Ectodermal cell (in vitro differentiated cells): ENCODE data around the gene ZDHHC11B.
"Not testable (repeated sequence)": the region's sequence is repeated elsewhere in the genome, so short reads cannot be mapped to it uniquely, and the experiment has no call there.

Experiments
- H3K27ac ChIP-seq: 2 replicates; pipeline ENCODE4 v1.7.0; 2013; ENCODE audit warnings: mild to moderate bottlenecking, low read depth, low read length; ENCODE audit not compliant: insufficient read depth, poor library complexity, severe bottlenecking
- H3K27me3 ChIP-seq: 2 replicates; pipeline ENCODE4 v1.7.0; 2013; ENCODE audit warnings: mild to moderate bottlenecking, low read length; ENCODE audit not compliant: insufficient read depth, control insufficient read depth, poor library complexity, severe bottlenecking
- H3K36me3 ChIP-seq: one replicate; pipeline ENCODE4 v1.7.0; 2013; ENCODE audit warnings: low read length; ENCODE audit not compliant: control insufficient read depth, insufficient read depth
- H3K4me1 ChIP-seq: one replicate; pipeline ENCODE4 v1.7.0; 2013; ENCODE audit warnings: low read length; ENCODE audit not compliant: control insufficient read depth, insufficient read depth
- H3K4me3 ChIP-seq: 2 replicates; pipeline ENCODE4 v1.7.0; 2013; ENCODE audit warnings: low read depth, low read length, control low read depth; ENCODE audit not compliant: insufficient read depth
- H3K9me3 ChIP-seq: 2 replicates; pipeline ENCODE4 v1.7.0; 2013; ENCODE audit warnings: mild to moderate bottlenecking, low read length, moderate library complexity; ENCODE audit not compliant: control insufficient read depth
- WGBS, 2 experiments: methylation state at CpG; one replicate each; pipeline ENCODE4 v1.1.7; 2013; ENCODE audit warnings: missing lambda C conversion rate in 2 of 2; 5-methylcytosine and 5-hydroxymethylcytosine counted together

ZDHHC11B gene

GRCh38 chr5:760363-761058 is 24.0 kb downstream of the ZDHHC11B start:
- WGBS, 2 experiments = 92 to 93% methylated on average over 24 of the region's 24 CpGs
- Histone ChIP-seq H3K27me3 (no peaks in the 10 kb centered on the region), H3K27ac (no peak overlapping the region)

DNA sequence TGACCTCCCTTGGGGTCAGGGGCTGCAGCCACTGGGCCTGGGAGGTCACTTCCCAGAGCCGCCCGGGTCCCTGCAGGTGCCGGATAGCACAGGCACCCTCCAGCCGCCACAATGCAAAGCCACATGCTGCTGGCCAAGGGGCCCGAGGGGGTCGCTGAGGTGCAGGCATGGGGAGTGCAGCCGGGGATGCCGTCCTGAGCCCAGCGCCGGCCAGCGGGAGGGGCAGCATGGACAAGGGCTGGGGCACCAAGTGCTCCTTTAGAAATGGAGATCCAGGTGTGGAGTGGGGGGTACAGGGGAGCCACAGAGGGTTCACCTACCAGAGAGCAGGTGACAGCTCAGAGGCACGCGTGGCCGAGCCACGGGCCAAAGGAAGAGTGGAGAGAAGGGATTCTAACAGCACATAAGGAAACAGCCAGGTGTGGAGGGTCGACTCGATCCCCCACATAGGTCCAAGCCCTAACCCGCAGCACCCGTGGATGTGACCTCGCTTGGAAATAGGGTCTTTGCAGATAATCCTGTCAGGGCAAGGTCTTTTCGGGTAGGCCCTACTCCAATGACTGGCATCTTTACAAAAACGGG is 24.7 kb downstream of the ZDHHC11B start:
- H3K27me3 ChIP-seq = no peaks in the 10 kb centered on the region
- H3K4me1 ChIP-seq = peaks cover 23% of the 10 kb centered on the region
- no peaks in the 10 kb centered on the region for H3K36me3 ChIP-seq
- WGBS, 2 experiments = 94% methylated on average over 22 of the region's 22 CpGs
- no peak overlapping the region for H3K27ac ChIP-seq
- no peak overlapping the region for H3K4me3 ChIP-seq
- no peaks in the 10 kb centered on the region for H3K9me3 ChIP-seq

More at GRCh38 chr5:760363-761058, 24.0 kb downstream of the ZDHHC11B start:
- no peaks in the 10 kb centered on the region for H3K36me3 ChIP-seq
- H3K9me3 ChIP-seq = no peaks in the 10 kb centered on the region
- H3K4me1 ChIP-seq = peaks cover 23% of the 10 kb centered on the region
- no peak overlapping the region for H3K4me3 ChIP-seq

DNA sequence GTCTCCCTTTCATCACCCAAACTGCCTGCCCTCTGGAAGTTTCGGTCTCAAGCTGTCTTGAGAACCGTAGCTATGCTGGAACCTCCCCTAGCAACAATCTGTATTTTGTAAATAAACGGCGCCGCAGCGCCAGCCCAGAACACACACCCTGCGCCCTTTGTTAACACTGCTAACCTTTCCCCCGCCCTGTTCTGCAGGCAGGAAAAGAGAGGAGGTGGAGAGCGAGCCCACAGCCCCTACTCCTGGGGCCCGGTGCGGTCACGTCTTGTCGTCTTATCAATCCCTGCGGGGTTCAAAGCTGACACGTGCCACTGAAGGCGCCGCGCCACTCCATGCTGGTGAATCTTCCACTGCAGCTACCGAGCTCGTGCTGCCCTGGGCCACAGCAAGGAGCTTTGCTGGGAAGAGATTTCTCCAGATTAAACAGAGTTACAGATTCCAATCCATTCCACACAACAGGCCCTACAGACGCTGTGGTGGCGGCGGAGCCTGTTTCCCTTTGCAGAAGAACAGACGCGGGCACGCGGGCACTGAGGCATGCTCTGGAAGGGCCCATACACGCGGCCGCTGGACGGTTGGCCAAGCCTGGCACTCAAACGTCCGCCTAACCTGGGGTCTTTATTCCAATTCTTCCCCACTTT is 25.3 kb downstream of the ZDHHC11B start:
- no peaks in the 10 kb centered on the region for H3K27me3 ChIP-seq
- peak overlapping the region; percentile 59 for H3K27ac ChIP-seq
- 83 to 84% methylated on average over 33 of the region's 33 CpGs for WGBS, 2 experiments
- no peaks in the 10 kb centered on the region for H3K36me3 ChIP-seq
- no peak overlapping the region for H3K4me3 ChIP-seq
- no peaks in the 10 kb centered on the region for H3K9me3 ChIP-seq
- H3K4me1 ChIP-seq = peaks cover 23% of the 10 kb centered on the region

- Histone ChIP-seq H3K36me3 (no peaks in the 10 kb centered on the region), H3K27me3 (no peaks in the 10 kb centered on the region), H3K4me1 (peaks cover 23% of the 10 kb centered on the region), H3K9me3 (no peaks in the 10 kb centered on the region), H3K4me3 (no peak overlapping the region), H3K27ac (peak overlapping the region; percentile 79)
- WGBS, 2 experiments = 93 to 95% methylated on average over 15 of the region's 15 CpGs
Measured at GRCh38 chr5:758698-759053, 25.9 kb downstream of the ZDHHC11B start.

DNA sequence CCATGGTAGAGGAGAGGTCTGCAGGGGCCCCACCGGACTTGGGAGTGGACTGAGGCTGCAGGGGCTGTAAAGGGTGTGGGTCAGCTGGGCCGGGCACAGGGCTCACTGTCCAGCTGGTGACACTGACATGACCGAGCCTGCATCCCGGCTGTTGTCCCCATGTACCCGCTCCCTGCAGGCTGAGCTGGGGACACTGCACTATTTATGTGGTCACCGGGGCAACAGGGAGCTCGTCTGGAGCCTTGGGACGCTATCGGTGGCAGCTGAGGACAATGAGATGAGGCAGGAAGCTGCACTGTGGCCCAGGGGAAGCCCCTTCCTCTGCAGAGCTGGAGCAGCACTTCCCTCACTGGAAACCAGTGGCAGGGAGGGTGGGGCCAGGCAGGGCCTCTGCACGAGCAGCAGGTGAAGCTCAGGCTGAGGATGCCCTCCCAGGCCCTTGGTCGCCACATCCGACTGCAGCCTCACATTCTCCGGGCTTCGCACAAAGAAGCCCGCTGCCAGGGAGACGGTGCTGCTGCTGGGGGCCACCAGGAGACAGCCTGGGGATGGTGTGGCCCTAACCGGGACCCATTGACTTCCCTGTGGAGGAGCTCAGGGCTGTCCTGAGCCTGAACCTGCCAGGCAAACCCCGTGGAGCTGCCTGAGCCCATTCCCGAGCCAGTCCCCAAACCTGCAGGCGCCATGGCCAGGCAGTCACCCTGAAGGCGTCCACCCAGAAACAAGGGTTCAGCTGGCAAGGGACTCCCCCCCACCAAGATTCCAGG is 26.4 kb downstream of the ZDHHC11B start:
- no peak overlapping the region for H3K4me3 ChIP-seq
- peak overlapping the region; percentile 79 for H3K27ac ChIP-seq
- no peaks in the 10 kb centered on the region for H3K36me3 ChIP-seq
- no peaks in the 10 kb centered on the region for H3K9me3 ChIP-seq
- peaks cover 23% of the 10 kb centered on the region for H3K4me1 ChIP-seq
- 72 to 77% methylated on average over 21 of the region's 21 CpGs for WGBS, 2 experiments
- no peaks in the 10 kb centered on the region for H3K27me3 ChIP-seq

- Histone ChIP-seq H3K36me3 (no peaks in the 10 kb centered on the region), H3K27me3 (no peaks in the 10 kb centered on the region), H3K4me3 (no peak overlapping the region), H3K27ac (peak overlapping the region; percentile 63), H3K4me1 (peaks cover 23% of the 10 kb centered on the region), H3K9me3 (no peaks in the 10 kb centered on the region)
- 90 to 91% methylated on average over 15 of the region's 15 CpGs for WGBS, 2 experiments
Measured at GRCh38 chr5:757346-757930, 27.1 kb downstream of the ZDHHC11B start.

DNA sequence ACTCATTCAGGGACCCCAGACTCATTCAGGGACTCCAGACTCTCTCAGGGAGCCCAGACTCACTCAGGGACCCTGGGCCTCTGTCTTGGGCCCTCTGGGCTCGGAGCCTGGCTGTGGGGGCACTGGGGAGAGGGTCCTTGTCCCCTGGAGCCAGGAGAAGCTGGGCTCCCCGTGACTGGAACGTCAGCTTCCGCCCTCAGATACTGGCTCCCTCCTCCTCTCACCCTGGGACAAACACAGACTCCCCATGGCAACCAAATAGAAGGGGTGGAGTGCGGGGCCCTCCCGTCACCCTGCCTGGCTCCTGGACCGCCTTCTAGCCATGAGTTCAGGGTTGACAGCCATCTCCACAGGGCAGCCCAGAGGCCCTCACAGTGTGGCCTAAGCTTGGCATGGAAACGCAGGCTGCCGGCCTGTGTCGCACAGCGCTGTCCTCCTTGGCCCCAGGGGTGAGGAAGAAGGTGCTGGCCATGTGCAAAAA is 27.6 kb downstream of the ZDHHC11B start:
- Histone ChIP-seq H3K4me1 (peaks cover 23% of the 10 kb centered on the region), H3K27me3 (no peaks in the 10 kb centered on the region), H3K9me3 (no peaks in the 10 kb centered on the region), H3K36me3 (no peaks in the 10 kb centered on the region), H3K4me3 (no peak overlapping the region), H3K27ac (no peak overlapping the region)
- 62 to 68% methylated on average over 11 of the region's 11 CpGs for WGBS, 2 experiments

DNA sequence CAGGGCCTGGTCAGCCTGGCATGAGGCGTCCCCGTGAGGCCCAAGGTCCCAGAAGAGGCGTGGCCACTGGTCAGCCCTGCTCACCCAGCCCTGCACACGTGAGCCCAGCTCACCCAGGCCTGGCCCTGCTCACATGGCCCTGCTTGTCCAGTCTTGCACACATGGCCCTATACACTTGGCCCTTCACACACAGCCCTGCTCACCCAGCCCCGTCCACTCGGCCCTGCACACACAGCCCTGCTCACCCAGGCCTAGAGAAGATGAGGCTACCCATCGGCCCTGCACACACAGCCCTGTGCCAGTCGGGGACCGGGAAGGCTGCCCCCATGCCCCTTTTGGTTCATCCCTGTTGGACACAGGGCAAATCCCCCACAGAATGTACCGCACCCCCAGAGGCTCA is 28.4 kb downstream of the ZDHHC11B start:
- Histone ChIP-seq H3K9me3 (no peaks in the 10 kb centered on the region), H3K27ac (no peak overlapping the region), H3K36me3 (no peaks in the 10 kb centered on the region), H3K4me1 (peaks cover 23% of the 10 kb centered on the region), H3K27me3 (no peaks in the 10 kb centered on the region), H3K4me3 (no peak overlapping the region)
- 93% methylated on average over 9 to 10 of the region's 10 CpGs for WGBS, 2 experiments

GRCh38 chr5:754143-754632 is 30.3 kb downstream of the ZDHHC11B start:
- H3K4me3 ChIP-seq, H3K36me3 ChIP-seq, H3K9me3 ChIP-seq, H3K27ac ChIP-seq, H3K27me3 ChIP-seq: not testable (repeated sequence)
- peaks cover 23% of the 10 kb centered on the region for H3K4me1 ChIP-seq
- 66% methylated on average over 15 to 16 of the region's 16 CpGs for WGBS, 2 experiments
